GM18861 (cell line): ENCODE measurements around the gene CDH26.

Source experiments
- ATAC-seq: cut with Tn5 transposase; IDR thresholded peaks from one replicate; pipeline ENCODE4 v1.9.1; 2021; ENCODE audit not compliant: unreplicated experiment

CDH26 gene

GRCh38 chr20:60010689-60011458 is 52.7 kb downstream of the CDH26 start:
- no peak for ATAC-seq

GRCh38 chr20:60011512-60012507 is 53.6 kb downstream of the CDH26 start:
- no peak for ATAC-seq

GRCh38 chr20:60013296-60014139 is 55.3 kb downstream of the CDH26 start:
- ATAC-seq, result no peak

GRCh38 chr20:60016406-60016805 is 58.2 kb downstream of the CDH26 start:
- no peak for ATAC-seq

- no peak for ATAC-seq
Observed at GRCh38 chr20:60020251-60020650, 62.0 kb downstream of the CDH26 start.

- ATAC-seq, result no peak
Observed at GRCh38 chr20:60021104-60021503, 62.9 kb downstream of the CDH26 start.

GRCh38 chr20:60022849-60023248 is 64.6 kb downstream of the CDH26 start:
- no peak for ATAC-seq

- no peak for ATAC-seq
Observed at GRCh38 chr20:60024245-60024644, 66.0 kb downstream of the CDH26 start.

- no peak for ATAC-seq
Observed at GRCh38 chr20:60024801-60025200, 66.6 kb downstream of the CDH26 start.

- ATAC-seq, result no peak
Observed at GRCh38 chr20:60026010-60026409, 67.8 kb downstream of the CDH26 start.

GRCh38 chr20:60030471-60030870 is 72.2 kb downstream of the CDH26 start:
- ATAC-seq, result no peak

GRCh38 chr20:60031107-60031506 is 72.9 kb downstream of the CDH26 start:
- ATAC-seq, result no peak

GRCh38 chr20:60034231-60035110 is 76.2 kb downstream of the CDH26 start:
- no peak for ATAC-seq

GRCh38 chr20:60035486-60035885 is 77.3 kb downstream of the CDH26 start:
- no peak for ATAC-seq

- ATAC-seq, result no peak
Observed at GRCh38 chr20:60036346-60036745, 78.1 kb downstream of the CDH26 start.

- ATAC-seq, result no peak
Observed at GRCh38 chr20:60036746-60037499, 78.7 kb downstream of the CDH26 start.

- ATAC-seq, result no peak
Observed at GRCh38 chr20:60038400-60039008, 80.3 kb downstream of the CDH26 start.

- ATAC-seq, result no peak
Observed at GRCh38 chr20:60039526-60039925, 81.3 kb downstream of the CDH26 start.
